GM18502 (cell line): ENCODE data around the gene PIKFYVE.
A peak's percentile ranks its signal among the peaks of the same experiment; 100 is the strongest.
"Not testable (repeated sequence)": the region's sequence is repeated elsewhere in the genome, so short reads cannot be mapped to it uniquely, and the experiment has no call there.

Experiments
- ATAC-seq: cut with Tn5 transposase; IDR thresholded peaks from one replicate; pipeline ENCODE4 v1.9.1; 2021; ENCODE audit warnings: mild to moderate bottlenecking; ENCODE audit not compliant: unreplicated experiment, poor library complexity

Gene PIKFYVE

GRCh38 chr2:208265801-208266552, at the start of gene PIKFYVE:
TSS of gene PIKFYVE (plus strand) at chr2:208266255. CDS start at chr2:208271520, 5,265 bp downstream.
- ATAC-seq = peak; percentile 86

- not testable (repeated sequence) for ATAC-seq
Observed at GRCh38 chr2:208221873-208222272, 44.2 kb upstream of the PIKFYVE start.

- ATAC-seq = no peak
Observed at GRCh38 chr2:208222351-208222750, 43.7 kb upstream of the PIKFYVE start.

- no peak for ATAC-seq
Observed at GRCh38 chr2:208224802-208225201, 41.3 kb upstream of the PIKFYVE start.

- ATAC-seq = no peak
Observed at GRCh38 chr2:208227581-208228232, 38.3 kb upstream of the PIKFYVE start.

- ATAC-seq = no peak
Observed at GRCh38 chr2:208228476-208228875, 37.6 kb upstream of the PIKFYVE start.

GRCh38 chr2:208234786-208235185, 31.3 kb upstream of the PIKFYVE start:
- ATAC-seq = no peak

GRCh38 chr2:208235860-208236259, 30.2 kb upstream of the PIKFYVE start:
- no peak for ATAC-seq

GRCh38 chr2:208239770-208240493, 26.1 kb upstream of the PIKFYVE start:
- no peak for ATAC-seq

GRCh38 chr2:208240619-208241209, 25.3 kb upstream of the PIKFYVE start:
- ATAC-seq = no peak

GRCh38 chr2:208244422-208244821, 21.6 kb upstream of the PIKFYVE start:
- no peak for ATAC-seq

- ATAC-seq = no peak
Observed at GRCh38 chr2:208245746-208246145, 20.3 kb upstream of the PIKFYVE start.

GRCh38 chr2:208248601-208249000, 17.5 kb upstream of the PIKFYVE start:
- ATAC-seq = no peak

GRCh38 chr2:208249296-208249695, 16.8 kb upstream of the PIKFYVE start:
- no peak for ATAC-seq

GRCh38 chr2:208250388-208250787, 15.7 kb upstream of the PIKFYVE start:
- ATAC-seq = no peak

- ATAC-seq = no peak
Observed at GRCh38 chr2:208251098-208251497, 15.0 kb upstream of the PIKFYVE start.

GRCh38 chr2:208252716-208253492, 13.2 kb upstream of the PIKFYVE start:
- ATAC-seq = no peak

- no peak for ATAC-seq
Observed at GRCh38 chr2:208253600-208254117, 12.4 kb upstream of the PIKFYVE start.

GRCh38 chr2:208254118-208254870, 11.8 kb upstream of the PIKFYVE start:
- peak; percentile 75 for ATAC-seq
